DMS79 (cell line): ENCODE data around the gene SETDB1.

Experiments used
- DNase-seq: peaks from one replicate; lab custom pipeline; 2025; lab: John Stamatoyannopoulos, UW

Gene SETDB1

GRCh38 chr1:150931773-150932172 lies 5.6 kb downstream of the SETDB1 start:
- no peak for DNase-seq

DNA sequence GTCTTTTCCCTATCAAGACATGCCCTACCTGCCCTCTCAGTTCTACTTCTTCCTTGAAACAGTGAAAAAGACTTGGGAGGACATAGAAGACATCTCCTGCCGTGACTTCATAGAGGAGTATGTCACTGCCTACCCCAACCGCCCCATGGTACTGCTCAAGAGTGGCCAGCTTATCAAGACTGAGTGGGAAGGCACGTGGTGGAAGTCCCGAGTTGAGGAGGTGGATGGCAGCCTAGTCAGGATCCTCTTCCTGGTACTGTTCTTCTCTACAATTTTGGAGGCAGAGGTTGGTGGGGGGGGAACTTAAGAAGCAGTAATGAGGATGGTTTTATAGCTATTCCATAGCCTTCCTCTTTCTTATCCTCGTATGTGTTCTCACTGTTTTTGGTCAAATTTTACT lies 18.7 kb downstream of the SETDB1 start:
- DNase-seq = no peak

DNA sequence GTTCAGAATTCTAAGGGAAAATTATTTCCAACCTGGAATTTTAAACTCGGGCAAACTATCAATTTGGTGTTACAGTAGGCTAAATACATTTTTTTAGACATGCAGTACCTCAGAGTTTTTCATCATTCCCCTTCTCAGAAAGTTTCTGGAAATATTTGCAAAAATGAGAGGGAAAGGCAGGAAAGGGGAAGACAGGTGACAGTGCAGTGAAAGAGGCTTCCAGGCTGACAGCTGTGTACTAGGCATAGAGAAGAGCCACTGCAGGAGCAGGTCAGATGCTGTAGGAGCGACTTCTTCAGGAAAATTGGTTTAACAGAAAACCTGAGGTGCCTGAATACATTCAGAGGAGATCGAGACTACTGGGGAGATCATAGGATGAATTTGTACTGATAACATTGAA lies 28.5 kb downstream of the SETDB1 start:
- DNase-seq = no peak

DNA sequence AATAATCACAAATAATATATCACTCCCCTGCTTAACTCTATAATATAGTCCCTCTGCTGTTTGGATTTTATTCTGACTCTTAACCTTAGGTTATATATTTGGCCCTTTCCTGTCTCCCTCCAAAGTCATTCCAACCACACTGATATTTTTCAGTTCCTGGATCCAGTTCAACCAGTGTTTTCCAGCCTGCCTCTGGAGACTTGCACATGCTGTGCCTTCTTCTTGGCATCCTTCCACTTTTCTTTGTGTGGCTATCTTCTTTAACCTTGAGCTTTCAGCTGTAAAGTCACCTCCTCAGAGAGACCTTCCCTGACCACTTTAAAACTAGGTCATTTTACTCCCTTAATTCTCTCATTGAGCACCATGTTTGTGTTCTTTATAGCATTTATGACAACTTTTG lies 29.1 kb downstream of the SETDB1 start:
- no peak for DNase-seq

DNA sequence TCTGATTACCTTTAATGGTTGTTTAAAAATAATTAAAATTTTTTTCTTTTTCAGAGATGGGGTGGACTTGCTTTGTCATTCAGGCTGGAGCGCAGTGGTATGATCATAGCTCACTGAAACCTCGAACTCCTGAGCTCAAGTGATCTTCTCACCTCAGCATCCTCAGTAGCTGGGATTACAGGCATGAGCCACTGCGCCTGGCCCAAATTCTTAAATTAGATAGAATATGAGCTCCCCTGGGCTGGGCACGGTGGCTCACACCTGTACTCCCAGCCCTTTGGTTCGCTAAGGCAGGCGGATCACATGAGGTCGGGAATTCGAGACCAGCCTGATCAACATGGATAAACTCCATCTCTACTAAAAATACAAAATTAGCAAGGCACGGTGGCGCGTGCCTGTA lies 31.5 kb downstream of the SETDB1 start:
- DNase-seq = no peak

DNA sequence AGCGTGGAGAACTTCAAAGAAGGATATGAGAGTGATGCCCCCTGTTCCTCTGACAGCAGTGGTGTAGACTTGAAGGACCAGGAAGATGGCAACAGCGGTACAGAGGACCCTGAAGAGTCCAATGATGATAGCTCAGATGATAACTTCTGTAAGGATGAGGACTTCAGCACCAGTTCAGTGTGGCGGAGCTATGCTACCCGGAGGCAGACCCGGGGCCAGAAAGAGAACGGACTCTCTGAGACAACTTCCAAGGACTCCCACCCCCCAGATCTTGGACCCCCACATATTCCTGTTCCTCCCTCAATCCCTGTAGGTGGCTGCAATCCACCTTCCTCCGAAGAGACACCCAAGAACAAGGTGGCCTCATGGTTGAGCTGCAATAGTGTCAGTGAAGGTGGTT lies 34.5 kb downstream of the SETDB1 start:
- no peak for DNase-seq

DNA sequence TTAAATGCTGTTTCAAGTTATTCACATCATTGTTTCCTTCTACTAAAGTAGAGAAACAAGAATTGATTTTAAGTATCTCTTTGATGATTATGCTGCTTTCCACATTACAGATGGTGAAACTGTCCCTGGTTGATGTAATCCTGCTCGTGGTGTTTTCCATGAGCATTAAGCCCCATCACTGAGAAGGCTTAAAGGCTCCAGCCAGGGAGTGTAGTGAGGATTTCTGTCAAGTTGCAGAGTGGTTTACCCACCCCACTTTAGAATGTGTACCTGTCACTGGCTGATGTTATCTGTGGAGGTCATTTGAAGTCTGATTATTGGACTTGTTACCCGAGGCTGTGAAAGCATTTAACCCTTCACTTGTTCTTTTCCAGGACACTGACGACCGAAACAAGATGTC lies 35.6 kb downstream of the SETDB1 start:
- no peak for DNase-seq

GRCh38 chr1:150963321-150964163 lies 37.4 kb downstream of the SETDB1 start:
- no peak for DNase-seq

- DNase-seq = no peak
Measured at GRCh38 chr1:150964164-150964489, 38.0 kb downstream of the SETDB1 start.

DNA sequence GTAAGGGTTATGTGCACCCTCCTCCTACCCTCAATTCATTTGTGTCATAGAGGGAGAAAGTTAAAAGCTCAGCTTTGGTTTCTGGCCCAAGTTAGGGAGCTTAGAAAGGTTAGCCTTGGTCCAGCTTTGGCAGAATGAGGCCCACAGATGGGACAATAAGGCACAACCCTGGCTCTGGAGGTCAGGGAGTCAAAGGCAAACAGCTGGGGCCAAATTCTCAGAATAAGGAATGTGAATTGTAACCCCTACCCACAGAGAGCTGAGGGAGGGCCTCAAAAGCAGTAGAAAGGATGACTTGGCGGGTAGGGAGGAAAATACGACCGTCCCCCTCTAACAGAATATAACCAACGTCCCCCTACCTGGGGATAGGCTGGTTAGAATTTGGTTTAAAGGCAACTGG lies 39.4 kb downstream of the SETDB1 start:
- DNase-seq = no peak

- no peak for DNase-seq
Measured at GRCh38 chr1:150966011-150966410, 39.8 kb downstream of the SETDB1 start.

- no peak for DNase-seq
Measured at GRCh38 chr1:150967936-150968335, 41.8 kb downstream of the SETDB1 start.

- no peak for DNase-seq
Measured at GRCh38 chr1:150968491-150968890, 42.3 kb downstream of the SETDB1 start.

DNA sequence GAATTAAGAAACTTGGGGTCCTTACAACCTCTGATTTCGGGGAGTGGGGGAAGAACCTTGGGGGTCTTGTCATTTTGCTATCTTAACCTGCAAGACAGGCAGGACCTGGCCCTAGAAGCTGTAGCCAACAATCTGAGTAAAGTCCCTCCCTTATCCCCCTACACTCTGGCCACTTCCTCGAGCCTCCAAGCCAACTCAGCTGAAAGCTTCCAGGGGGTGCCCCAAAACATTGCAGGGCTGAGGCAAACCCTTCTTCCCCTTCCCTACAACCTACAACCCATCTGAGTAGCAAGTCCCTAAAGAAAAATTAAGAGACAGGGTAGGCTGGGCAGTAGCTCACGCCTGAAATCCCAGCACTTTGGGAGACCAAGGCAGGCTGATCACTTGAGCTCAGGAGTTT lies 43.5 kb downstream of the SETDB1 start:
- no peak for DNase-seq

GRCh38 chr1:150970808-150971582 lies 44.8 kb downstream of the SETDB1 start:
- DNase-seq = no peak

DNA sequence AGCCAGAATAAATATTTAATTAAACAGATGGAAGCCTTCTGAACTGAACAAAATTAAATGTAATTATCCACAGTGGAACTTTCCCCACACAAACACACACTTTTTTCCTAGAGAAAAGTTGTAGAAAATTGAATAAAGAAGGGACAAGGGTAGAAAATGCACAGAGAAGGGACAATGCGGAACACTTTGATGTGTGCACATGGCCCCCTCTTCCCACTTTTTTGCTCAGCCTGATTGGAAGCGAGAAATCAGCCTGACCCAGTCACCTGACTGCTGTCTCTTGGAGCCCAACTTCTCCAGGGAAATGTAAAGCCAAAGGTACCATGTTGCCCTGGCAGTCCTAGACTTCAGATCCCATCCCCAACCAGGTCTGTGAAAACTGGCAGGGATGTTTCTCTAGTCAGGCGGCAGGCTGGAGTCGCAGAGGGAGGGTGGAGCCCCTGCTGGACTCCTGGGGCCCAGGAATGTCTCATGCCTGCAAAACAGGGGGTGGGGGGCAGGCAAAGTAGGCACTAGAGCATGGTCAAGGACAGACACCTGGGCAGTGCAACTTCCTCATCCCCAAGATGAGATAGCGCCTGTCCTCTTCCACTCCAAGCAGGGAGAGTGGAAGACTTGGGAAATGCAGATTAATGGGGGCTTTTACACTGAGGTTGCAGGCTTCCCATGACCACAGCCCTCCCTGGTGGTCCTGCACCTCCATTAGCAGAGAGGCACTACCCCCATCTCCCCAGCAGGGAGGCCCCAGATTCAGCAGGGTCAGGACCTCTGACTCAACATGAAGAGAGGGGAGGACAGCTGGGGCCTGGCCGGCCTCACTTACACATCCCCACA lies 45.6 kb downstream of the SETDB1 start:
- no peak for DNase-seq

GRCh38 chr1:150972417-150972940 lies 46.3 kb downstream of the SETDB1 start:
- DNase-seq = no peak

GRCh38 chr1:150973258-150973835 lies 47.2 kb downstream of the SETDB1 start:
- DNase-seq = no peak

DNA sequence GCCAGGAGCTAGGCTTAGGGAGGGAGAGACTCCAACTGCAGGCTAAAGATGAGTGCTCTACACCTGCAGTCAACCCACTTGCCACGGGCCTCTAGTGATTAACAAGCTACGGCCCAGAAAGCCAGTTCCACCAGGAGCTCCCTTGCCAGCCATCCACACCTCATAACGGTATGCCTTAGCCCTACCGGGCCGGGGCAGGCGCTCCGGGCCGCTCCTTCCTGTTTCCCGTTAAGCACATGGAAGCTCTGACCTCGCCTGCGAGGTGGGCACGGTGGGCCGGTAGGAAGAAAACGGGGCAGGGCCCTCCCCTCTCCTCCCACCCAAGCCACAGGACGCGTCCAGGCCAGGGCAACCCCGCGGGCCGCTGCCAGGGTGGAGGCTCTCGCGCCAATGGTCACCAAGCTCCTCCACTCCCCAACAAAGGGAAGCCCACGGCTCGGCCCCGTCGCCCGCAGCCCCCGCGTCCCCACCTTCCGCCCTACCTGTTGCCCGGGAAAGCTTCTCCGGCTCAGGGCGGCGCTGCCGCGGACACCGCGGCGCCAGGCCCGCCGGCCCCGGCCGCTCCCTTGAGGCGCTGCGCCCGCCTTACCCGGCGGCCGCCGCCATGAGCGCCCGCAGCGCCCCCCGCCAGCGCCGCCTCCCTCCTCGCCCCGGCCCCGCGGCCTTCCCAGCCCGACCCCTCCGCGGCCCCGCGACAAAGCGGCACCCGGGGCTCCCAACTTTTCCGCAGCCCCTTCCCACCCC lies 47.8 kb downstream of the SETDB1 start:
- DNase-seq = peak; percentile 18

DNA sequence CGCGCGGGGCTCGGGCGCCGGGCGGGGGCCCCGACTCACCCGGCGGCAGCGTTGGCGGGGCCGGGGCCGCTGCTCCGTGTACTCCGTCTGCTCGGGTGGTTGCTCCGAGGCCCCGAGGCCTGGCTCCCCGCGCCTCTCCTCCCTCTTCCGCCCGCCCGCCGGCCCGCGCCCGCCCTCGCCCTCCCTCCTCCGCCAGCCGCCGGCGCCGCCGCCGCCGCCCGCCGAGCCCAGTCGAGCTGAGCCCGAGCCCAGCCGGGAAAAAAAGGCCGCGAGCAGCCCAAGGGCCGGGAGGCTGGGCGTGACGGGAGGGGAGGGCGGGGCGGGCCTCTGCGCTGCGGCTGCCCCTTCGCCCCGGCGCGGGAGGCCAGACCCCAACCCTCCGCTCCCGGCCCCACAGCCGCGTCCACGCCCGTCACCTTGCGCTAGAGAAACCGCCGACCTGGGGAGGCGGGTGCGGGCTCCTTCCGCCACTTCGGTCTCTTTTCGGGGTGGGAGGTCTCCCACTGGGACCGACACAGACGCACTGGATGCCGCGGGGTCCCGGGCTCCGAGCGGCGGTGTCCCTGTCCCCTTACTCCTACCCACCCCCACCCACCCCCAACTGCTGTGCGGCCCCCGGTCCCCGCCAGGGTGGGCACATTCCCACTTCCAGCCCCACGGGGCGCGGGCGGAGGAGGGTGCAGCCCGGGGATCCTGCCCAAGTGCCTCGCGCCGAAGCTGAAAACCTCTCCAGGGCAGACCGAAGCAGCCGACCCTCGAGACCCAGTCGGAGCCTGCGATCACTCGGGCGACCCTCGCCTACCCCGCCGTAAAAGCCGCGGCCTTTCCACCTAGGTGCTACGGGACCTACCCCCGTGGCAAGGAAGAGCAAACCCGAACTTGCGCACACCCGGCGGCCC lies 48.7 kb downstream of the SETDB1 start, which contains the start of gene CERS2:
Gene CERS2, minus strand, starts transcription at position 256 of the 899 bp plus-strand sequence. CDS start 5,745 bp downstream, outside the sequence.
- peak; percentile 55 for DNase-seq
